GM19328 (cell line): Measurements from ENCODE around the gene CHD9NB.
"Not testable (repeated sequence)": the region's sequence is repeated elsewhere in the genome, so short reads cannot be mapped to it uniquely, and the experiment has no call there.

Source experiments
- ATAC-seq: cut with Tn5 transposase; IDR thresholded peaks from one replicate; pipeline ENCODE4 v1.9.1; 2021; ENCODE audit warnings: mild to moderate bottlenecking, moderate library complexity; ENCODE audit not compliant: unreplicated experiment

CHD9NB gene

GRCh38 chr16:53084141-53084541 lies 31.4 kb upstream of the CHD9NB start:
- no peak for ATAC-seq

DNA sequence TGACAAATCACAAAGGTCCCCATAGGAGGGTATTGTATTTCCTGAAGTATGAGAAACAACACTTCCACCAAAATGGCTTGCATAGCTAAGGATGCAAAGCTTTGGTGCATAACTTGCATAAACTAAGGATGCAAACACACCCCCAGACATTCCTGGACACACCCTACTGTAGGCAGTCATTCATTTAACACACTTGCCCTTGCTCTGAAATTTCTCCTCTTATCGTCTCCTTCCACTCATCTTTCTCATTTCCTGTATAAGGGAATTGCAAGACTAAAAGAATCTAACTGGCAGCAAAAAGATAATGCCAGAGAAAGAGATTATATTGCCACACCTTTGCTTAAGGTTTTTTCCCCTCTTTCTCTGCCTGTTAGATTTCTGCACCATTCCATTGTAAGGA lies 30.4 kb upstream of the CHD9NB start:
- no peak for ATAC-seq

- ATAC-seq, result no peak
Observed at GRCh38 chr16:53082509-53082908, 29.8 kb upstream of the CHD9NB start.

GRCh38 chr16:53081686-53082407 lies 29.1 kb upstream of the CHD9NB start:
- no peak for ATAC-seq

DNA sequence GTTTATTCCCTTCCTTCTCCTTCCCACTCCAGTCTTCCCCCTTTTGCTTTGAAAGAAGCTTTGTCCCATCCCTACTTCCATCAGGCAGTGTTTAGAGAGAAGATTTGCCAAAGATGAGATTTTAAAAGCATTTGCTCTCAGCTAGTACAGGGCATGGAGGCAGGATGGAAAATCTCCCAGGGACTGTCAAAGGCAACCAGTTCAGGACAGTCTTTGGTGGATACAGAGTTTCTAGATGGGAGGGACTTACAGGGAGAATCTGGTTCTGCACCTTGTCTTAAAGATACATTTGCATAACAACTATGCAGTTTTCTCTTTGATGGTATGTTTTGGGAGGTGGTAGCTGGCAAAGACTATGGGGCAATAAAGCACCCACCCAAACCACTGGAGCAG lies 28.3 kb upstream of the CHD9NB start:
- no peak for ATAC-seq

DNA sequence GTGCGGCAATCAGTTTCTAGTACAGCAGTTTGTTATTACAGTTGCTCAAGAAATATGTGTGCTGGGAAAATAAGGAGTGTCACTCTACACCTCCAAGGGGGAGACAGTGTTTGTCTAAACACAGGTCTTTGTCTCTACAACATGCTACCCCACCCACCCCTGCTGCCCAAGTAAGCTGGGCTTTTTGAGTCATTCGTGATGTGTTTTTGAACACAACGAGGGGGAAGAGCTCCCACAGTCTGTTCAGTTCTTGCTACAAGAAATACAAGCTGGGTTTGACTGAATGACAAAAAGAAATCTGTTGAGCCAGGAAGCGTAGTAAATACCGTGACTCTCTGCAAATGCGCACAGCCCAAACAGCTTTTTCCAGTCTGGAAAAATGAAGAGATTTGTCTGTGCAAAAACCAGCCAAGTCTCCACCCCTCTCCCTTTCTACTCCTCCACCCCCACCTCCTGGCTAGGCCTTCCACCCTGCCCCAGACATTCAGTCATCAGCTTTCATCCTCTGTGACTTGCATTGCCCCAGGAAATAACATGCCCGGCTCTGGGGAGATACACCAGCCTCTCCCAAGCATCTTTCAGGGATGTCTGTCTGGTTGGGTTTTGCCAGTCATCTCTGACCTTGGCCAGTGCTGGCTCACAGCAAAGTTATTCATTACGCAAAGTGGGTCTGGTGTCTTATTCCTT lies 27.8 kb upstream of the CHD9NB start:
- no peak for ATAC-seq

GRCh38 chr16:53078765-53079485 lies 26.2 kb upstream of the CHD9NB start:
- no peak for ATAC-seq

- no peak for ATAC-seq
Observed at GRCh38 chr16:53078247-53078646, 25.6 kb upstream of the CHD9NB start.

DNA sequence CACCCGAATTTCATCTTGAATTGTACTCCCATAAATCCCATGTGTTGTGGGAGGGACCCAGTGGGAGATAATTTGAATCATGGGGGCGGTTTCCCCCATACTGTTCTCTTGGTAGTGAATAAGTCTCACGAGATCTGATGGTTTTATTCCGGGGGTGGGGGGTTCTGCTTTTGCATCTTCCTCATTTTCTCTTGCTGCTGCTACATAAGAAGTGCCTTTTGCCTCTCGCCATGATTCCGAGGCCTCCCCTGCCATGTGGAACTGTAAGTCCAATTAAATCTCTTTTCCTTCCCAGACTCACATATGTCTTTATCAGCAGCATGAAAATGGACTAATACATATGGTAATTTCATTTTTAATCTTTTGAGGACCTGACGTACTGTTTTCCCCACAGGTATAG lies 22.8 kb upstream of the CHD9NB start:
- ATAC-seq, result not testable (repeated sequence)

- not testable (repeated sequence) for ATAC-seq
Observed at GRCh38 chr16:53074296-53074695, 21.6 kb upstream of the CHD9NB start.

DNA sequence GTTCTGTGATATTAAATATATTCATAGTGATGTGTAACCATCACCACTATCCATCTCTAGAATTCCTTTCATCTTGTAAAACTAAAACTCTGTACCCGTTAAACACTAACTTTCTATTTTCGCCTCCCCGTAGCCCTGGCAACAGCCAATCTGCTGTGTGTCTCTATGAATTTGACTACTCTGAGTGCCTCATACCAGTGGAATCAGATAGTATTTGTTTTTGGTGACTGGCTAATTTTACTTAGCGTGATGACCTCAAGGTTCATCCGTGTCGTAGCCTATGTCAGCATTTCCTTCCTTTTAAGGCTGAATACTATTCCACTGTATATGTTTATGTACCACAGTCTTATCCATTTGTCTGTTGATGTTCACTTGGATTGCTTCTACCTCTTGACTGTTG lies 20.3 kb upstream of the CHD9NB start:
- no peak for ATAC-seq

DNA sequence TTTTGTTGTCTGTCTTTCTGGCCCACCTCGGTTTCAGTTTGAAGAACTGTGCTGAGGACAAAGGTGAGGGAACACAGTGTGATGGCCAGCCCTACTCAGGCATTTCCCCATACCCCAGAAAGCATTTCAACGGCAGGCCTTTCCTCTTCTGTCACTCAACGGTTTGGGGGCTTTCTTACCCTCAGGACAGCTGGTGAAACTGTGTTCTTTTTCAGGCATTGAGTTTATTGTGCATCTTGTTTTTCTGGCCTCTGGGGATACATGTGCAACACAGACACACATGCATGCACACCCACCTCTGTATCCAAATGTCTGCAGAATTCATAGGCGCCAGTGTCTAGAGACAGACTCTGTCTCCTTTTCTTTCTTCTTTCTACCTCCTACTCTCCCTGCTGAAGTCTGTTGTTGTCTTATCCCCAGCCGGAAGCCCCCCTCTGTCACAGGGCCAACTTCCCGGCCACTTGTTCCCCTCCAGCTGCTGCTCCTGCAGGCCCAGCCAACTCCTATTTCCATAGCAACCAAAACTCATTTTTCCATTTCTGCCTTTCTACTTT lies 19.1 kb upstream of the CHD9NB start:
- peak; percentile 43 for ATAC-seq

GRCh38 chr16:53069772-53070171 lies 17.1 kb upstream of the CHD9NB start:
- no peak for ATAC-seq

DNA sequence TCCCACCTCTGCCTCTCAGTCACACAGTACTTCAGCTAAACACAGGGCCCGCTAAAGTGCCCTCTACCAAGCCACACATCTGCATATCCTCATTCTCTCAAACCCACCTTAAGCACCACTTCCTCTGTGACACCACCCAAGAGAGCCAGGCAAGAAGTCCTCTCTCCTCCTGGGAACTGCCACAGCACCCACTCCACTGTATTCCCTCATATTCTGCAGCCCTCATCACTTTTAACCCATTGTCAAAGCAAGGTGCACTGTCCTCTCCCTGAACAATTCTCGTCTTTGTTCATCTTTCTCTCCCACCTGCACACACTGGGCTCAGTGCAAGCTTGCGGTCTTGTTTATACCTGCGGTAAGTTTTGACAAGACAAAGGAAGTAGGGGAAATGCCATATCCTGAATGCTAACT lies 15.7 kb upstream of the CHD9NB start:
- ATAC-seq, result peak; percentile 49

DNA sequence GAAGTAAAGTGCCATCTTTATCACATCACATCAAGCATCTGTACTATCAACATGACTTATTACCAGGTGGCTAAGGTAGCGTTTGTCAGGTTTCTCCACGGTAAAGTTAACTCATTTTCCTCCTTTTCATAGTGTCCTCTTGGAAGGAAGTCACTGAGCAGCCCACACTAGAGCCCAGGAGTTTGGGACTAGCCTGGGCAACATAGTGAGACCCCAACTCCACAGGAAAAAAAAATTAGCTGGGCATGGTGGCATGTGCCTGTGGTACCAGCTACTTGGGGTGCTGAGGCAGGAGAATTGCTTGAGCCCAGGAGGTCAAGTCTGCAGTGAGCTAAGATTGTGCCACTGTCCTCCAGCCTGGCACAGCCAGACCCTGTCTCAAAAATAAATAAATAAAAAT lies 15.0 kb upstream of the CHD9NB start:
- no peak for ATAC-seq

GRCh38 chr16:53065461-53066061 lies 12.9 kb upstream of the CHD9NB start:
- ATAC-seq, result no peak

GRCh38 chr16:53064081-53064578 lies 11.4 kb upstream of the CHD9NB start:
- no peak for ATAC-seq

DNA sequence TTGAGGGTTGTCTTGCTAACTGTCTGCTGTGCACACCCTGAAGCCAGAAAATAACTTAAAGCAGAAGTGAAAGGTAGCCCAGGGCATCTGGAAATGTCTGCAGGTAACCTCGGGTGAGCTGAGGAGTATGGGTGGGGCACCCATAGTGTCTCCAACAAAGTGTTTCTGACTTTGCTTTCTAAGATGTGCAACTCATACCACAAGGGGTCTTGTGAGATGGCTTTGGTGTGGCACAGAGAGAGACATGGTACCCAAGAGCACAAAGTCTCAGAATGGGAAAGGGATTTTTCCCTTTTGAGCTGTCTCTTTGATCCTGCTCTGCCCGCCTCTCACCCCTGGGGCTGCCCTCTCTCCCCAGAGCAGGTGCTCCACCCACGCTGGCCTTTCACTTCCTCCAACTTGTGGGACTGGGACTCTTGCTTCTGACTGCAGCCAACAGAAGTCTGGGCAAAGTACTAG lies 9.0 kb upstream of the CHD9NB start:
- ATAC-seq, result peak; percentile 86

DNA sequence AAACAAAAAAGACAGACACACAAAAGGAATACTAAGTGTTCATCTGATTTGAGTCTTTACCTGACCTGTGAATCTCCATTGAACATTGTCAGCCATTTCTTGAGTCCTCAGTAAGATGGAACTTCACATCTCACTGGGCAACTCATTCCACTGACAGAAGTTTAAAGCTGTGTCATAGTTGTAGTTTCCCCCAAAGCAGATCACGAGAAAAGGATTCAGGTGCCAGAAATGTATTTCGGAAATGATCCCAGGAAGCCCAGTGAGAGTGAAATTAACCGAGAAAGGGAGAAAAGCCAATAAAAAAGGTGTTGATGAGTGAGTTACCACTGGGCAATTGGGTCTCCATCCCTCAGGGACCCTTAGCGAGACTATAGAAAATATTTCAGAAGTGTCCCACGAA lies 8.6 kb upstream of the CHD9NB start:
- no peak for ATAC-seq

DNA sequence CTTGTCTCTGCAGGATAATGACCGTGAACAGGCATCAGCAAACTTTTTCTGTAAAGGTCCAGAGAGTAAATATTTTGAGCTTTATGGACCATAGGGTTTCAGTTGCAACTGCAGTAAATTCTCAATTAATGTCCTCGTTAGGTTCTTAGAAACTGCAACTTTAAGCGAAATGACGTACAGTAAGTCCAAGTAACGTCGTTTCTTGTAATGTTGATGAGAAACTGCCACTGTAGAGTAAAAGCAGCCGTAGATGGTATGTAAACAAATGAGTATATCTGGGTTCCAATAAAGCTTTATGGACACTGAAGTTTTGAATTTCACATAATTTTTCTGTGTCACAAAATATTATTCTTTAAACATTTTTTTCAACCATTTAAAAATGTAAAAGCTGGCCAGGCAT lies 7.0 kb upstream of the CHD9NB start:
- no peak for ATAC-seq

GRCh38 chr16:53058882-53059281 lies 6.2 kb upstream of the CHD9NB start:
- no peak for ATAC-seq
